Upper lobe of right lung (tissue), 1 donor: Measurements from ENCODE around the gene FCN3. TPM values are rescaled to one million over a fixed set of nuclear protein-coding genes. Genes with fewer than 3 reads are reported as not detected.

Experiments
- ATAC-seq: fragments of 200-7000 bp; cut with Tn5 transposase; one replicate; pipeline ENCODE4 v1.9.1; 2020; ENCODE audit warnings: mild to moderate bottlenecking, moderate library complexity
- DNase-seq: peaks from one replicate; pipeline ENCODE4 v3.0.0-alpha.2; 2020
- H3K27ac ChIP-seq: fragments of 200-600 bp; one replicate; pipeline ENCODE4 v1.8.0; 2022
- H3K27me3 ChIP-seq: fragments of 200-600 bp; one replicate; pipeline ENCODE4 v1.8.0; 2022; ENCODE audit warnings: mild to moderate bottlenecking
- H3K36me3 ChIP-seq: fragments of 200-600 bp; one replicate; pipeline ENCODE4 v1.8.0; 2022
- H3K4me1 ChIP-seq: fragments of 200-600 bp; one replicate; pipeline ENCODE4 v1.8.0; 2022
- H3K4me3 ChIP-seq: fragments of 200-600 bp; one replicate; pipeline ENCODE4 v1.8.0; 2022; ENCODE audit warnings: mild to moderate bottlenecking
- H3K9me3 ChIP-seq: fragments of 200-600 bp; one replicate; pipeline ENCODE4 v1.8.0; 2022
- CTCF ChIP-seq: fragments of 200-600 bp; IDR thresholded peaks from one replicate; pipeline ENCODE4 v1.8.0; 2022; ENCODE audit warnings: antibody characterized with exemption
- intact Hi-C: fragments of 100-400 bp; cut with DNase I; formaldehyde crosslinking; loops from one replicate; pipeline ENCODE4 v1.11.0; 2022
- long read RNA-seq: library from polyadenylated mRNA; unstranded; transcript quantifications from one replicate; pipeline ENCODE4 v2.0.0, GENCODE V29; 2021
- total RNA-seq: library from RNA; stranded (reverse); fragmentation: NEBNext Ultra II Directional; extraction: Animal tissue kit (Norgen Biotek cat#: 25700); gene quantifications from one replicate; pipeline ENCODE4 v1.2.1, GENCODE V29; 2021
- donor health status: DM: no; HTN: yes; CAD: no; lungs with severe emphysema.

FCN3 gene
- total RNA-seq, result 826 TPM
- long read RNA-seq, transcript FCN3-203 (2 exons, 1,000 nt), result minor isoform, 5 of 1,098 reads
- long read RNA-seq, transcript FCN3-201 (8 exons, 1,030 nt), result major isoform, 887 of 1,098 reads
- long read RNA-seq, transcript FCN3-202 (7 exons, 997 nt), result minor isoform, 100 of 1,098 reads
- long read RNA-seq, partial matches to known transcripts, result 74 of 1,098 reads
- long read RNA-seq, other reads (novel, unspliced or antisense), result 30 of 1,098 reads

- no peaks in the 10 kb centered on the region for H3K27me3 ChIP-seq
- intact Hi-C loops, result no loop called here
- no peaks in the 10 kb centered on the region for H3K9me3 ChIP-seq
- peak within 1 kb of the TSS; percentile 38 for H3K4me3 ChIP-seq
- DNase-seq (no peak), ATAC-seq (peak; percentile 44)
- no peaks in the 10 kb centered on the region for H3K36me3 ChIP-seq
- TF ChIP-seq CTCF, result no peak
- peak within 1 kb of the TSS; percentile 69 for H3K27ac ChIP-seq
- H3K4me1 ChIP-seq, result peaks cover 6% of the 10 kb centered on the region
Observed at GRCh38 chr1:27374362-27375086, at the start of gene FCN3. TSS of gene FCN3 (minus strand) at chr1:27374824. CDS start at chr1:27374818, 6 bp downstream.

GRCh38 chr1:27423709-27424108 is 49.1 kb upstream of the FCN3 start:
- peaks cover 37% of the 10 kb centered on the region for H3K36me3 ChIP-seq
- H3K4me3 ChIP-seq, result no peak overlapping the region
- H3K27me3 ChIP-seq, result no peaks in the 10 kb centered on the region
- no peaks in the 10 kb centered on the region for H3K9me3 ChIP-seq
- no peak for TF ChIP-seq CTCF
- H3K27ac ChIP-seq, result no peak overlapping the region
- H3K4me1 ChIP-seq, result peaks cover 47% of the 10 kb centered on the region
- DNase-seq, result no peak
- ATAC-seq, result no peak
- intact Hi-C loops, result loop anchor here (10.0 kb wide), 1 partner anchor 51 kb away; no protein-coding TSS in a partner anchor

GRCh38 chr1:27418326-27419185 is 43.9 kb upstream of the FCN3 start:
- TF ChIP-seq CTCF, result no peak
- Histone ChIP-seq H3K27ac (peak overlapping the region; percentile 70), H3K27me3 (no peaks in the 10 kb centered on the region), H3K36me3 (peaks cover 47% of the 10 kb centered on the region), H3K4me3 (no peak overlapping the region), H3K9me3 (no peaks in the 10 kb centered on the region), H3K4me1 (peaks cover 49% of the 10 kb centered on the region)
- intact Hi-C loops, result no loop called here
- peak; percentile 89 for ATAC-seq
- DNase-seq, result no peak

GRCh38 chr1:27417713-27418112 is 43.1 kb upstream of the FCN3 start:
- H3K9me3 ChIP-seq, result no peaks in the 10 kb centered on the region
- no peak for DNase-seq
- H3K27me3 ChIP-seq, result no peaks in the 10 kb centered on the region
- intact Hi-C loops, result no loop called here
- TF ChIP-seq CTCF, result no peak
- peak overlapping the region; percentile 70 for H3K27ac ChIP-seq
- H3K4me1 ChIP-seq, result peaks cover 49% of the 10 kb centered on the region
- ATAC-seq, result no peak
- no peak overlapping the region for H3K4me3 ChIP-seq
- peaks cover 55% of the 10 kb centered on the region for H3K36me3 ChIP-seq

GRCh38 chr1:27416387-27417111 is 41.9 kb upstream of the FCN3 start:
- H3K4me1 ChIP-seq, result peaks cover 44% of the 10 kb centered on the region

More at GRCh38 chr1:27416387-27417111, 41.9 kb upstream of the FCN3 start:
- no peaks in the 10 kb centered on the region for H3K27me3 ChIP-seq
- H3K27ac ChIP-seq, result no peak overlapping the region
- DNase-seq, result no peak
- intact Hi-C loops, result no loop called here
- peak; percentile 68 for ATAC-seq
- TF ChIP-seq CTCF, result peak; percentile 64
- no peaks in the 10 kb centered on the region for H3K9me3 ChIP-seq
- no peak overlapping the region for H3K4me3 ChIP-seq
- peaks cover 67% of the 10 kb centered on the region for H3K36me3 ChIP-seq
